Neuronal stem cell (in vitro differentiated cells): ENCODE data around the gene WNT4.

Experiments
- DNase-seq: peaks from one replicate; pipeline ENCODE4 v3.0.0-alpha.2; 2013; ENCODE audit warnings: low spot score
- H2AFZ ChIP-seq: one replicate; pipeline ENCODE4 v1.6.1; 2013; ENCODE audit warnings: mild to moderate bottlenecking, low read length, inconsistent platforms
- H2AK5ac ChIP-seq: 2 replicates; pipeline ENCODE4 v1.6.1; 2013; ENCODE audit warnings: low read depth, mild to moderate bottlenecking, inconsistent platforms, low read length, moderate library complexity, mixed read lengths
- H2BK120ac ChIP-seq: 2 replicates; pipeline ENCODE4 v1.6.1; 2013; ENCODE audit warnings: low read depth, mild to moderate bottlenecking, inconsistent platforms, low read length, moderate library complexity, mixed read lengths
- H2BK12ac ChIP-seq: one replicate; pipeline ENCODE4 v1.6.1; 2013; ENCODE audit warnings: low read length, inconsistent platforms
- H2BK15ac ChIP-seq: 2 replicates; pipeline ENCODE4 v1.6.1; 2013; ENCODE audit warnings: mild to moderate bottlenecking, low read length, inconsistent platforms, mixed read lengths
- H2BK5ac ChIP-seq: one replicate; pipeline ENCODE4 v1.6.1; 2013; ENCODE audit warnings: inconsistent platforms, mild to moderate bottlenecking, low read length, moderate library complexity
- H3K14ac ChIP-seq: one replicate; pipeline ENCODE4 v1.6.1; 2013; ENCODE audit warnings: low read length, inconsistent platforms
- H3K18ac ChIP-seq: 2 replicates; pipeline ENCODE4 v1.6.1; 2013; ENCODE audit warnings: low read length, inconsistent platforms
- H3K23ac ChIP-seq: 2 replicates; pipeline ENCODE4 v1.6.1; 2013; ENCODE audit warnings: low read depth, mild to moderate bottlenecking, mixed read lengths, low read length, inconsistent platforms; ENCODE audit not compliant: poor library complexity
- H3K27ac ChIP-seq: replicated peaks from 3 replicates; pipeline ENCODE4 v1.5.1; 2013; ENCODE audit warnings: low read length, inconsistent platforms
- H3K27me3 ChIP-seq, 3 experiments: 2 replicates each; pipeline ENCODE4 v1.6.1; 2013; ENCODE audit warnings: low read length in 3 of 3, mild to moderate bottlenecking in 2 of 3, inconsistent platforms in 1 of 3, low read depth in 1 of 3, mixed read lengths in 1 of 3, moderate library complexity in 1 of 3; ENCODE audit not compliant: control insufficient read depth in 3 of 3, insufficient read depth in 3 of 3
- H3K36me3 ChIP-seq, 2 donors: replicated peaks in 1 of 2; 2 replicates each; pipeline ENCODE4 v1.6.1; 2013; ENCODE audit warnings: low read length in 2 of 2; ENCODE audit not compliant: control insufficient read depth in 2 of 2, insufficient read depth in 2 of 2
- H3K4ac ChIP-seq: 2 replicates; pipeline ENCODE4 v1.6.1; 2013; ENCODE audit warnings: inconsistent platforms, mild to moderate bottlenecking, low read length, moderate library complexity
- H3K4me1 ChIP-seq, 2 donors: 1 replicate in 1 of 2; 2 replicates in 1 of 2; pipeline ENCODE4 v1.6.1; 2013; ENCODE audit warnings: low read length in 2 of 2, low read depth in 1 of 2; ENCODE audit not compliant: control insufficient read depth in 2 of 2, insufficient read depth in 1 of 2
- H3K4me2 ChIP-seq: one replicate; pipeline ENCODE4 v1.6.1; 2013; ENCODE audit warnings: mild to moderate bottlenecking, low read length, inconsistent platforms; ENCODE audit not compliant: insufficient read depth, poor library complexity, severe bottlenecking
- H3K4me3 ChIP-seq, 2 donors: 2 replicates each; pipeline ENCODE4 v1.5.1; 2013; ENCODE audit warnings: low read length in 2 of 2, mild to moderate bottlenecking in 2 of 2, inconsistent platforms in 1 of 2, moderate library complexity in 1 of 2
- H3K79me1 ChIP-seq: one replicate; pipeline ENCODE4 v1.6.1; 2013; ENCODE audit warnings: low read depth, mild to moderate bottlenecking, inconsistent platforms, low read length, moderate library complexity
- H3K9ac ChIP-seq: one replicate; pipeline ENCODE4 v1.6.1; 2013; ENCODE audit warnings: mild to moderate bottlenecking, low read depth, low read length, inconsistent platforms; ENCODE audit not compliant: poor library complexity
- H3K9me3 ChIP-seq, 2 donors: replicated peaks in 1 of 2; 2 replicates each; pipeline versions ENCODE3 to v1.6.1; 2013; ENCODE audit warnings: low read length in 2 of 2, mild to moderate bottlenecking in 2 of 2, inconsistent platforms in 1 of 2, low read depth in 1 of 2, mixed read lengths in 1 of 2, moderate library complexity in 1 of 2; ENCODE audit not compliant: control insufficient read depth in 2 of 2, insufficient read depth in 1 of 2
- H4K8ac ChIP-seq: one replicate; pipeline ENCODE4 v1.6.1; 2013; ENCODE audit warnings: low read depth, mild to moderate bottlenecking, inconsistent platforms, low read length, moderate library complexity
- H4K91ac ChIP-seq: one replicate; pipeline ENCODE4 v1.6.1; 2013; ENCODE audit warnings: low read length, low read depth, mild to moderate bottlenecking, inconsistent platforms; ENCODE audit not compliant: poor library complexity
- WGBS, 2 donors: extraction: QIAGEN DNeasy Blood & Tissue Kit; methylation state at CpG; one replicate each; pipeline ENCODE4 v1.1.7; 2013; ENCODE audit warnings: missing lambda C conversion rate in 2 of 2, mixed read lengths in 1 of 2; ENCODE audit not compliant: insufficient read length in 2 of 2, insufficient replicate concordance in 1 of 2; ENCODE audit errors: extremely low coverage in 2 of 2; 5-methylcytosine and 5-hydroxymethylcytosine counted together

Gene WNT4

DNA sequence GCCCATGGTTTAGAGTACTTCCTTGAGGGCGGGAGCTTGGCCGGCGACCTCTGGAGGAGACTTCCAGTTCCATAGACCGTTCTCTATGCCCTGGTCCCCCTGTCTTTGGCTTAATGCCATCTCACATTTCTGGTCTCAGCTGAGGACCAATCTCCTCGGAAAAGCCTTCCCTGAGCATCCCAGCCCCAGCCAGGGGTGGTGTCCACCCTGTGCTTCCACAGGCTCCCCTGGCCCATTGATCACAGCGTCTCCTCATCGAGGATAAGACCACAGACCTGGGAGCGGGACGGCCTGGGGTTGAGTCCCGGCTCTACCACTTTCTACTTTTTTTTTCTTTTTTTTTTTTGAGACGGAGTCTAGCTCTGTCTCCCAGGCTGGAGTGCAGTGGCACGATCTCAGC is 14.5 kb downstream of the WNT4 start:
- Histone ChIP-seq H3K18ac (no peak overlapping the region), H2BK120ac (no peak overlapping the region), H3K27me3 (peaks cover 0 to 11% (median 6%) of the 10 kb centered on the region in 3 experiments), H2BK5ac (no peak overlapping the region), H2BK12ac (no peak overlapping the region), H3K23ac (no peak overlapping the region), H3K36me3 (no peaks in the 10 kb centered on the region), H3K4me3 (no peak overlapping the region), H4K8ac (no peak overlapping the region), H3K9me3 (no peaks in the 10 kb centered on the region), H3K14ac (no peak overlapping the region), H3K9ac (no peak overlapping the region), H3K79me1 (no peaks in the 10 kb centered on the region), H3K4me2 (no peak overlapping the region), H4K91ac (no peak overlapping the region), H3K4ac (no peak overlapping the region), H3K27ac (no peak overlapping the region), H3K4me1 (no peaks in the 10 kb centered on the region), H2BK15ac (no peak overlapping the region), H2AFZ (no peak overlapping the region), H2AK5ac (no peak overlapping the region)
- WGBS, 2 donors: no CpG with 5 or more reads among the region's 12 CpGs
- no peak for DNase-seq

DNA sequence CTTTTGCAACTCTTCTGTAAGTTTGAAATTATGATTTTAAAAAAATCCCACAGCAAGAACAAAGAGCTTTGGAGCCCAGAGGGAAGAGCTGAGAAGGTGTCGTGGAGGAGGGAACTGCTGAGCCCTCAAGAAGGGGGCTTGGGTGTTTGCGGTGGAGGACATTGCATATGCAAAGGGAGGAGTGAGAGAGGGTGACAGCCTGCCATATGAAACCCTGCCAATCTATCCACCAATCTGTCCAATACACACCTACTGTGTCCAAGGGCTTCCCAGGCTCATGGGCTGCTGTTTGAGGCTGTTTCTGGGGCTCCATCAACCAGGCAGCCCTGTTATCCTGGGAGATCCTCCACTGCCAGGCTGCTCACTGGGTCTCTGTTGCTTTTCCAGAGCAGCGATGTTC is 15.2 kb downstream of the WNT4 start:
- H2BK5ac ChIP-seq: no peak overlapping the region
- H3K4ac ChIP-seq: no peak overlapping the region
- H3K79me1 ChIP-seq: no peaks in the 10 kb centered on the region
- H3K9me3 ChIP-seq: no peaks in the 10 kb centered on the region
- H3K4me2 ChIP-seq: no peak overlapping the region
- no peak overlapping the region for H2BK120ac ChIP-seq
- no CpG with 5 or more reads among the region's 3 CpGs for WGBS, 2 donors
- no peak overlapping the region for H2AFZ ChIP-seq
- H3K4me1 ChIP-seq: peaks cover 0 to under 1% of the 10 kb centered on the region in 2 donors
- H3K27ac ChIP-seq: no peak overlapping the region
- no peak overlapping the region for H2BK12ac ChIP-seq
- no peak overlapping the region for H3K9ac ChIP-seq
- no peak overlapping the region for H3K4me3 ChIP-seq
- H3K36me3 ChIP-seq: no peaks in the 10 kb centered on the region
- no peak overlapping the region for H3K18ac ChIP-seq
- H3K23ac ChIP-seq: no peak overlapping the region
- DNase-seq: no peak
- H2BK15ac ChIP-seq: no peak overlapping the region
- no peak overlapping the region for H4K91ac ChIP-seq
- H3K27me3 ChIP-seq: peaks cover 0 to 5% (median 0%) of the 10 kb centered on the region in 3 experiments
- no peak overlapping the region for H4K8ac ChIP-seq
- no peak overlapping the region for H2AK5ac ChIP-seq
- H3K14ac ChIP-seq: no peak overlapping the region

DNA sequence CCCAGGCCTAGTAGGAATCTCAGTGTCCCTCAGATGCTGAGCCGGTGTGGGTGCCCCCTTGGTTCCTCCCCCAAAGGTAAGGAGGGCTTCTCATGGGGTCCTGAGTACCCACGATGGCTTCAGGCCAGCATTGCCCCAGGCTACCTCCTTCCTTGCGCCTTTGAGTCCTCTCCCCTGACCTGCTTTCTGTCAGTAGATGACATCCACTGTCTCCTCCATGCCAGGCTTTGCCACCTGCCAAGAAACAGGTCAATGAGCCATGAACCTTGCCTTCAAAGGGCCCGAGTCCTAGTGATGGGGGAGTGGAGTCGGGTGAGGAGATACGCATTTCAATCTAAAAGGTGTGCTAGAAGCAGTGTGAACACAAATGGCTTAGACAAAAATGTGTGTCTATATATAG is 15.6 kb downstream of the WNT4 start:
- H3K4me1 ChIP-seq: peaks cover 0 to 6% of the 10 kb centered on the region in 2 donors

DNA sequence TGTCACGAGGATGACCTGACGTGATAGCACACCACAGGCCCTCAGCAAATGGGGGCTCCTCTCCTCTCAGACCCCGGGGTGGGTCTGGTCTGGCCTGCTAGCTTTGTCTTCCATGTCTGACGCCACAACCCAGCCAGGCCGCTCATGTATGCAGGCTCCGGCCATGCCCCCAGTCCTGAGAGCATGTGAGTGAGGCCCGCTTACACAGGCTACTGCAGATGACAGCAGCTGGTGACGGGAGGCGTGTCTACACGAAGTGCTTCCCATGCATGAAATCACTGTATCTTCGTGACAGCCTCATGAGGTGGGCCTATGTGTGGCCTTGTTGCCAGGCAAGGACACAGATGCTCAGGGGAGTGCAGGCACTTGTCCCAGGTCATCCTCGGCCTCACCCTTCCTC is 16.4 kb downstream of the WNT4 start:
- Histone ChIP-seq H2BK15ac (no peak overlapping the region), H3K4me3 (peak overlapping the region in 1 of 2 donors; percentile 10), H3K36me3 (no peaks in the 10 kb centered on the region), H3K23ac (no peak overlapping the region), H3K9ac (no peak overlapping the region), H3K27me3 (peaks cover 0 to 2% (median 0%) of the 10 kb centered on the region in 3 experiments), H3K9me3 (no peaks in the 10 kb centered on the region), H3K27ac (no peak overlapping the region), H2BK120ac (no peak overlapping the region), H3K4me2 (no peak overlapping the region), H2AFZ (no peak overlapping the region), H3K4me1 (peaks cover 4 to 12% of the 10 kb centered on the region in 2 donors), H2AK5ac (no peak overlapping the region), H2BK5ac (no peak overlapping the region), H3K18ac (no peak overlapping the region), H4K91ac (no peak overlapping the region), H3K14ac (no peak overlapping the region), H3K4ac (no peak overlapping the region), H3K79me1 (no peaks in the 10 kb centered on the region), H2BK12ac (no peak overlapping the region), H4K8ac (no peak overlapping the region)
- no peak for DNase-seq
- WGBS, 2 donors: no CpG with 5 or more reads among the region's 12 CpGs

More for the DNA sequence above, 15.6 kb downstream of the WNT4 start:
- no peak for DNase-seq
- no peak overlapping the region for H3K4me2 ChIP-seq
- H2BK15ac ChIP-seq: no peak overlapping the region
- no peaks in the 10 kb centered on the region for H3K79me1 ChIP-seq
- H2AFZ ChIP-seq: no peak overlapping the region
- no peak overlapping the region for H3K27ac ChIP-seq
- no peak overlapping the region for H3K4me3 ChIP-seq
- WGBS, 2 donors: no CpG with 5 or more reads among the region's 6 CpGs
- H3K27me3 ChIP-seq: peaks cover 0 to 3% (median 0%) of the 10 kb centered on the region in 3 experiments
- H3K36me3 ChIP-seq: no peaks in the 10 kb centered on the region
- peak overlapping the region; percentile 29 for H3K23ac ChIP-seq
- H3K14ac ChIP-seq: no peak overlapping the region
- no peak overlapping the region for H3K18ac ChIP-seq
- H2BK12ac ChIP-seq: no peak overlapping the region
- H3K9me3 ChIP-seq: no peaks in the 10 kb centered on the region
- no peak overlapping the region for H2BK5ac ChIP-seq
- no peak overlapping the region for H2AK5ac ChIP-seq
- H3K9ac ChIP-seq: no peak overlapping the region
- H4K8ac ChIP-seq: no peak overlapping the region
- no peak overlapping the region for H4K91ac ChIP-seq
- no peak overlapping the region for H2BK120ac ChIP-seq
- no peak overlapping the region for H3K4ac ChIP-seq
